ENCODE data around the gene PLA2G12B. TPM values are rescaled to one million over a fixed set of nuclear protein-coding genes. Genes with fewer than 3 reads are reported as not detected.

Gene PLA2G12B
- total RNA-seq, 2 experiments from 2014 or later, result not detected

DNA sequence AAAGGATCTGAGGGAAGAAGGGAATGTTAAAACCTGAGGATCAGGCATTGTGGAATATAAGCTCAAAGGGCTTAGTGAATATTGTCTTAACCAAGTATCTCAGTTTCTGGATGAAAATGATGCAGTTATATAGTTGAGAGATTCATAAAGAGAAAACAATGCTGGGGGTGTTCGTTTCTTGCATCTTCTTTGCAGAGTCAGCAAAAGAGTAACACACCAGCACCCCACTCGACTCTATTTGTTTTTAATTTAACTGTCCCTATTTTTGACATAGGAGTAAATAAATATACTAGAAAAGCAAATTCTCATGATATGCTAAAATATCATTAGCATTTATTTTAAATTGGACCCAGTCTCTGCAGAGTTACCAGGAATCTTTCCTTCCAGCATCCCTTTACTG lies 68.7 kb downstream of the PLA2G12B start:
- H3K4me1 ChIP-seq (ENCODE audit: insufficient read depth, low read length, poor library complexity, severe bottlenecking), result no peaks in the 10 kb centered on the region
- DNase-seq (ENCODE audit: low spot score), result no peak
- POLR2A ChIA-PET, result interaction anchor here (0.8 kb wide), 1 partner anchor 51 kb away, joined by 3 read pairs; no protein-coding TSS in a partner anchor
- CTCF ChIA-PET (ENCODE audit: unreplicated experiment), result no interaction called here
- no peak overlapping the region for H3K4me2 ChIP-seq (ENCODE audit: low read length)
- H3K79me2 ChIP-seq (ENCODE audit: insufficient read depth, low read depth, low read length), result no peaks in the 10 kb centered on the region
- TF ChIP-seq, protein P1, sequence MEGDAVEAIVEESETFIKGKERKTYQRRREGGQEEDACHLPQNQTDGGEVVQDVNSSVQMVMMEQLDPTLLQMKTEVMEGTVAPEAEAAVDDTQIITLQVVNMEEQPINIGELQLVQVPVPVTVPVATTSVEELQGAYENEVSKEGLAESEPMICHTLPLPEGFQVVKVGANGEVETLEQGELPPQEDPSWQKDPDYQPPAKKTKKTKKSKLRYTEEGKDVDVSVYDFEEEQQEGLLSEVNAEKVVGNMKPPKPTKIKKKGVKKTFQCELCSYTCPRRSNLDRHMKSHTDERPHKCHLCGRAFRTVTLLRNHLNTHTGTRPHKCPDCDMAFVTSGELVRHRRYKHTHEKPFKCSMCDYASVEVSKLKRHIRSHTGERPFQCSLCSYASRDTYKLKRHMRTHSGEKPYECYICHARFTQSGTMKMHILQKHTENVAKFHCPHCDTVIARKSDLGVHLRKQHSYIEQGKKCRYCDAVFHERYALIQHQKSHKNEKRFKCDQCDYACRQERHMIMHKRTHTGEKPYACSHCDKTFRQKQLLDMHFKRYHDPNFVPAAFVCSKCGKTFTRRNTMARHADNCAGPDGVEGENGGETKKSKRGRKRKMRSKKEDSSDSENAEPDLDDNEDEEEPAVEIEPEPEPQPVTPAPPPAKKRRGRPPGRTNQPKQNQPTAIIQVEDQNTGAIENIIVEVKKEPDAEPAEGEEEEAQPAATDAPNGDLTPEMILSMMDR (conservative IDR thresholded peaks at IDR 0.05; ENCODE audit: low read length), result no peak
- TF ChIP-seq EZH2phosphoT487 (IDR thresholded peaks at IDR 0.05; ENCODE audit: borderline replicate concordance, low read depth, low read length), result no peak
- no peak overlapping the region for H3K4me3 ChIP-seq (ENCODE audit: low read depth, low read length, poor library complexity, severe bottlenecking)
- no peaks in the 10 kb centered on the region for H3K36me3 ChIP-seq (ENCODE audit: insufficient read depth, low read length)
- no peak overlapping the region for H3K27ac ChIP-seq (ENCODE audit: low read depth, low read length, poor library complexity, severe bottlenecking)
- H3K9me2 ChIP-seq (ENCODE audit: insufficient read depth, low read length), result no peaks in the 10 kb centered on the region
- no peaks in the 10 kb centered on the region for H3K9me3 ChIP-seq (ENCODE audit: low read length)
- H4K20me1 ChIP-seq (ENCODE audit: insufficient read depth, low read length), result no peaks in the 10 kb centered on the region
- intact Hi-C loops (cut with micrococcal nuclease; ENCODE audit: unreplicated experiment), result no loop called here
- no TSS peak for BruUV-seq (replicated peaks)
- H2AFZ ChIP-seq (ENCODE audit: low read length), result no peak overlapping the region

Other genes with a start within 250 kb of the PLA2G12B start
- not detected in 2 replicates for gene OIT3, start 61.1 kb downstream of the PLA2G12B start, total RNA-seq (2014; rRNA removed; shearing (Covaris generic))
- gene OIT3, start 61.1 kb downstream of the PLA2G12B start, total RNA-seq (2022), result not detected in 2 replicates
- 11.6 and 17.9 TPM in 2 replicates for gene P4HA1, start 142.1 kb upstream of the PLA2G12B start, total RNA-seq (2014; rRNA removed; shearing (Covaris generic))
- gene P4HA1, start 142.1 kb upstream of the PLA2G12B start, total RNA-seq (2022), result 19.8 and 36.2 TPM in 2 replicates
- gene NUDT13, start 155.6 kb upstream of the PLA2G12B start, total RNA-seq (2014; rRNA removed; shearing (Covaris generic)), result not detected in 2 replicates
- gene NUDT13, start 155.6 kb upstream of the PLA2G12B start, total RNA-seq (2022), result not detected in 2 replicates
- 24.6 and 27.3 TPM in 2 replicates for gene ECD, start 213.2 kb upstream of the PLA2G12B start, total RNA-seq (2014; rRNA removed; shearing (Covaris generic))
- gene ECD, start 213.2 kb upstream of the PLA2G12B start, total RNA-seq (2022), result 26.0 and 27.2 TPM in 2 replicates
- gene FAM149B1, start 213.3 kb upstream of the PLA2G12B start, total RNA-seq (2014; rRNA removed; shearing (Covaris generic)), result 8.0 and 14.7 TPM in 2 replicates
- gene FAM149B1, start 213.3 kb upstream of the PLA2G12B start, total RNA-seq (2022), result 18.5 and 19.9 TPM in 2 replicates